Activated naive CD8-positive, alpha-beta T cell (primary cell): ENCODE results near the gene EVX2.

Source experiments
- H3K27ac Mint-ChIP-seq: one replicate; pipeline ENCODE4 v1.8.0; 2021; ENCODE audit warnings: mixed read lengths
- H3K27me3 Mint-ChIP-seq: one replicate; pipeline ENCODE4 v1.8.0; 2021; ENCODE audit warnings: mixed read lengths
- H3K36me3 Mint-ChIP-seq: one replicate; pipeline ENCODE4 v1.8.0; 2021; ENCODE audit warnings: mixed read lengths
- H3K4me1 Mint-ChIP-seq: one replicate; pipeline ENCODE4 v1.8.0; 2021; ENCODE audit warnings: low read depth, mixed read lengths
- H3K4me3 Mint-ChIP-seq: one replicate; pipeline ENCODE4 v1.8.0; 2021; ENCODE audit warnings: mild to moderate bottlenecking, mixed read lengths
- H3K9me3 Mint-ChIP-seq: one replicate; pipeline ENCODE4 v1.8.0; 2021; ENCODE audit warnings: low read depth, mixed read lengths

The EVX2 gene

GRCh38 chr2:176097820-176098365 is 14.1 kb upstream of the EVX2 start:
- peaks cover 30% of the 10 kb centered on the region for H3K4me1 Mint-ChIP-seq
- H3K27ac Mint-ChIP-seq: no peak overlapping the region
- peaks cover 4% of the 10 kb centered on the region for H3K9me3 Mint-ChIP-seq
- peaks cover 64% of the 10 kb centered on the region for H3K27me3 Mint-ChIP-seq
- peaks cover 4% of the 10 kb centered on the region for H3K36me3 Mint-ChIP-seq
- peak overlapping the region; percentile 80 for H3K4me3 Mint-ChIP-seq

DNA sequence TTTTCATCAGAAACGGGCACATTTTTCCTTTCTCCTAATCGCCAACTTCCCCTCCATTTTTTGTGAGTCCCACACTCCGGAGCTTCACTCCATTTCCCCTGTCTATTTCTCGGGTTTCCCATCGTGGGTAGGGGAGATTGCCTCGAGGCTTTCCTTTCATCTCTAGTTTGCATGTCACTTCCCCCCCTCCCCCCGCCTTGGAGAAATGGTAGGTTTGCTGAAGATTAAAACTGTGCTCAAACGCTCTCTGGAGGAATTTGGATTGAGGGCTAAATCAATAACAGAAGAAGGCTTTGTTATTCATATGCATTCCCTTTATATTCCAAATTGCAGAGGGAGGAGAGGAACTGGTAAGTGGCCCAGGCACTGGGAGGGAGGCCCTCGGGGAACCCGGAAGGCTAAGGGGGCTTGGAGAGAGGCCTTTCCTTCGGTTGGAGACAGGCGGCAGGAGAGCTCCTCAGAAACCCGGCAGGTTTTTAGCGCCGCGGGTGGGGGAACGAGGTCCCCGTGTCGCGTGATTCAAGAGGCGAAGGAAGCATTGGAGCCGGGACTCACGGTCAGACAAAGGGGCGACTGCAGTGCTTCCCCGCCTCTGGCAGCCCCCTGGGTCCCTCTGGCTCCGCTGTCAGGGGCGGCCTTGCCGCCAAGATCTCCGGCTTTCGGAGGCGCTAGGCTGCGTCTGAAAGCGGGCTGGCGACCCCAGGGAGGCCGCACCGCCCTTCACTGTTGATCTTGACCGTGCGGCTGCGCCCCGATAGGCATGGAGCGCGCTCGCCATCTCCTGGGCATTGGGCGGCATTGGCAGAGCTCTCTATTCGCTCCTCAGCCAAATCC is 13.4 kb upstream of the EVX2 start:
- peaks cover 4% of the 10 kb centered on the region for H3K9me3 Mint-ChIP-seq
- H3K27ac Mint-ChIP-seq: no peak overlapping the region
- peaks cover 4% of the 10 kb centered on the region for H3K36me3 Mint-ChIP-seq
- peak overlapping the region; percentile 80 for H3K4me3 Mint-ChIP-seq
- H3K27me3 Mint-ChIP-seq: peaks cover 59% of the 10 kb centered on the region
- peaks cover 30% of the 10 kb centered on the region for H3K4me1 Mint-ChIP-seq

DNA sequence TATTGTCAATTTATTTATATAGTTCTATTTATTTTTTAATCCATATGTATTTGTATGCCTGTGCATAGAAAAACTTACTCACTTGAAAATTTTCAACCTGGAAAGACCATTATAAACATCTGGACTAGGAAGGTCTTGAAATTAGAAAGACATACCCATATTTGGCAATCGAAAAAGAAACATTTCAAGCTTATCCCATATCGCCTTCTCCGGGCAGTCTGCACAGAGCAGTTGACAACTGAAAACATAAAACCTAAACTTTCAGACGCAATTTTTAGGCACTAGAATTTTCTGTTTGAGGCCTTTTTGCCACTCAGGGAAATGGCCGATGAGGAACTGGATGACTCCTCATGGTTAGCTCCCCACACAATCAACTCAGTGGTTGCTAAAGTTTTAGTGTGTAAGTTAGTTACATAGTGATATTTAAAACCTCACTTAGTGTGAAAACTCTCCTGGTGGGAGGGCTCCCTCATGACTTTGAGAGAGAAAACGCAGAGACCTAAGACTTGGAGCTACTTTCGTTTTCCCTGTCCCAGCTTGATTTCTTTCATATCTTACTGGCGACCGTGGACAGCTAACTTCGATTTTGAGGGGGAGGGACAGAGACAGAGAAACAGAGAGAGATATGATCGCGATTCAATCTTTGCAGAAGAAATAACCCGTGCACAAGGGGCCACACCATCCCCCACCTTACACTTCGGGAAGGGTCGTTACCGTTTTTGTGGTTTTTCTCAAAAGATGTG is 12.7 kb upstream of the EVX2 start:
- H3K9me3 Mint-ChIP-seq: peaks cover 4% of the 10 kb centered on the region
- no peak overlapping the region for H3K27ac Mint-ChIP-seq
- H3K27me3 Mint-ChIP-seq: peaks cover 62% of the 10 kb centered on the region
- peaks cover 38% of the 10 kb centered on the region for H3K4me1 Mint-ChIP-seq
- H3K36me3 Mint-ChIP-seq: peaks cover 4% of the 10 kb centered on the region
- H3K4me3 Mint-ChIP-seq: peak overlapping the region; percentile 80

DNA sequence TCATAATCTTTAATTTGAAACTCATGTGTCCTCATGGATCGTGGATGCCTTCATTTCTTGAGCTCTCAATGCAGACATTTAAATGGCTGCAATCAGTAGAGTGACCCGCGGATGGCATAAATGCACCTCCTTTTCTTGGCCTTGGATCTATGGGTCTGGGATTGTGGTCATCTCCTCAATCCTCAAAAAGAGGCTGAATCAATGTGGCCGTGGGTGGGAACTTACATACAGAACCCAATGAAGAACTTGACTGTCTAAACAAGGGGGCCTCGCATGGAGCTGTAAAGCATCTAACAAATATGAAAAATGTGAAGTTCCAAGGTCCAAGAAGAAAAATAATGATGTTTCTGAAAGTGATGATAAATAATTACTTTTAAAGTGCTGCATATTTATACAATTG is 11.7 kb upstream of the EVX2 start:
- Mint-ChIP-seq H3K4me1 (peaks cover 39% of the 10 kb centered on the region), H3K27me3 (peaks cover 66% of the 10 kb centered on the region), H3K4me3 (peak overlapping the region; percentile 13), H3K27ac (no peak overlapping the region), H3K36me3 (peaks cover 4% of the 10 kb centered on the region), H3K9me3 (peaks cover 4% of the 10 kb centered on the region)

GRCh38 chr2:176094349-176094748 is 10.6 kb upstream of the EVX2 start:
- Mint-ChIP-seq H3K27me3 (peaks cover 72% of the 10 kb centered on the region), H3K36me3 (peaks cover 4% of the 10 kb centered on the region), H3K9me3 (peaks cover 4% of the 10 kb centered on the region), H3K27ac (no peak overlapping the region), H3K4me3 (no peak overlapping the region), H3K4me1 (peaks cover 37% of the 10 kb centered on the region)

- peaks cover 4% of the 10 kb centered on the region for H3K36me3 Mint-ChIP-seq
- H3K9me3 Mint-ChIP-seq: peaks cover 4% of the 10 kb centered on the region
- H3K27ac Mint-ChIP-seq: peak overlapping the region; percentile 66
- H3K27me3 Mint-ChIP-seq: peaks cover 72% of the 10 kb centered on the region
- peaks cover 37% of the 10 kb centered on the region for H3K4me1 Mint-ChIP-seq
- H3K4me3 Mint-ChIP-seq: peak overlapping the region; percentile 64
Measured at GRCh38 chr2:176093898-176094249, 10.1 kb upstream of the EVX2 start.

DNA sequence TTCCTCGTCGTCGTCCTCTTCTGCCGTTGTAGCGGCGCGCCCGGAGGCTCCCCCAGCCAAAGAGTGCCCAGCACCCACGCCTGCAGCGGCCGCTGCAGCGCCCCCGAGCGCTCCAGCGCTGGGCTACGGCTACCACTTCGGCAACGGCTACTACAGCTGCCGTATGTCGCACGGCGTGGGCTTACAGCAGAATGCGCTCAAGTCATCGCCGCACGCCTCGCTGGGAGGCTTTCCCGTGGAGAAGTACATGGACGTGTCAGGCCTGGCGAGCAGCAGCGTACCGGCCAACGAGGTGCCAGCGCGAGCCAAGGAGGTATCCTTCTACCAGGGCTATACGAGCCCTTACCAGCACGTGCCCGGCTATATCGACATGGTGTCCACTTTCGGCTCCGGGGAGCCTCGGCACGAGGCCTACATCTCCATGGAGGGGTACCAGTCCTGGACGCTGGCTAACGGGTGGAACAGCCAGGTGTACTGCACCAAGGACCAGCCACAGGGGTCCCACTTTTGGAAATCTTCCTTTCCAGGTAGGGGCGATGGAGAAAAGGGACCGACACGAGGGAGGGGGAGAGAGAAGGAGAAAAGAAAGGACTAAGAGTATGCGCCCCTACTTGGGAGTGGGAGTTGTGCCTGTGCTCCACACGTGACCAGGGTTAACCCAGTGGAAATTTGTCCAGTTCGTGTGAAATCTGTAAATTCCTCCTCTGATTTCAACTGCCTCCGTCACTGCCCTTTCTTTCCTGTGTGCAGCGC is 9.6 kb upstream of the EVX2 start:
- Mint-ChIP-seq H3K27ac (peak overlapping the region; percentile 66), H3K9me3 (peaks cover 4% of the 10 kb centered on the region), H3K4me3 (peak overlapping the region; percentile 64), H3K36me3 (peaks cover 4% of the 10 kb centered on the region), H3K4me1 (peaks cover 40% of the 10 kb centered on the region), H3K27me3 (peaks cover 70% of the 10 kb centered on the region)

GRCh38 chr2:176092270-176093144 is 8.7 kb upstream of the EVX2 start, which contains the start of gene HOXD13:
Gene HOXD13 (plus strand): TSS chr2:176092721. CDS start chr2:176092891, 170 bp downstream.
- Mint-ChIP-seq H3K9me3 (peaks cover 4% of the 10 kb centered on the region), H3K27ac (no peak within 1 kb of the TSS), H3K36me3 (peaks cover 4% of the 10 kb centered on the region), H3K4me3 (peak within 1 kb of the TSS; percentile 70), H3K4me1 (peaks cover 38% of the 10 kb centered on the region), H3K27me3 (peaks cover 70% of the 10 kb centered on the region)

- H3K27ac Mint-ChIP-seq: no peak overlapping the region
- peak overlapping the region; percentile 70 for H3K4me3 Mint-ChIP-seq
- peaks cover 71% of the 10 kb centered on the region for H3K27me3 Mint-ChIP-seq
- H3K9me3 Mint-ChIP-seq: peaks cover 4% of the 10 kb centered on the region
- H3K36me3 Mint-ChIP-seq: peaks cover 9% of the 10 kb centered on the region
- peaks cover 34% of the 10 kb centered on the region for H3K4me1 Mint-ChIP-seq
Measured at GRCh38 chr2:176091329-176092258, 7.8 kb upstream of the EVX2 start.

- H3K9me3 Mint-ChIP-seq: peaks cover 4% of the 10 kb centered on the region
- peaks cover 9% of the 10 kb centered on the region for H3K36me3 Mint-ChIP-seq
- H3K4me1 Mint-ChIP-seq: peaks cover 34% of the 10 kb centered on the region
- H3K27me3 Mint-ChIP-seq: peaks cover 68% of the 10 kb centered on the region
- H3K27ac Mint-ChIP-seq: no peak overlapping the region
- H3K4me3 Mint-ChIP-seq: peak overlapping the region; percentile 0
Measured at GRCh38 chr2:176090862-176091261, 7.1 kb upstream of the EVX2 start.

DNA sequence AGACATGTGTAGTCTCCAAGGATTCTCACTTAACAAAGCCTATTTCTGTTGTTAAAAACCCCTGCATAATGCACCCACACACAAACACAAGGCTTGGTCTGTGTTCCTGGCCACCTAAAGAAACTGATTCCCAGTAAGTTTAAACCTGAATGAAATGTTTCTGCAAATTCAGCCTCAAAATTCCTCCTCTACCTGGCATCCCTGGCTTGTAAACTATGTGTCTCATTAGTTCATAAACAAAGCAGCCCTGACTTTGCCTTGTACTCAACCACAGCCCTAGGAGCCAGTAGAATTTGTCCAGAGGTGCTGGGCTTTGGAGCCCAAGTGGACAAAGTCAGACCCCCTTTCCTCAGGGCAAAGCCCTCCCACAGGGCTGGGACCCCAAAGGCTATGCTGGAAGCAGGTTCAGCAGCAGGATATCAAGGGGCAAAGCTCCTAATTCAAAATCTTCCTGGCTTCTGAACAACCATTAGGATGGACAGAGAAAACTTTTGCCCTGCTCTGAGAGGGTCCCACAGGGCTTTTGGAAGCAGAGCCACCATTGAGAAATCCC is 6.2 kb upstream of the EVX2 start:
- Mint-ChIP-seq H3K27me3 (peaks cover 61% of the 10 kb centered on the region), H3K9me3 (peaks cover 4% of the 10 kb centered on the region), H3K4me3 (no peak overlapping the region), H3K4me1 (peaks cover 34% of the 10 kb centered on the region), H3K27ac (no peak overlapping the region), H3K36me3 (peaks cover 9% of the 10 kb centered on the region)

- H3K9me3 Mint-ChIP-seq: peaks cover 4% of the 10 kb centered on the region
- H3K27ac Mint-ChIP-seq: no peak overlapping the region
- H3K36me3 Mint-ChIP-seq: peaks cover 9% of the 10 kb centered on the region
- peaks cover 34% of the 10 kb centered on the region for H3K4me1 Mint-ChIP-seq
- peaks cover 59% of the 10 kb centered on the region for H3K27me3 Mint-ChIP-seq
- H3K4me3 Mint-ChIP-seq: no peak overlapping the region
Measured at GRCh38 chr2:176088937-176089842, 5.4 kb upstream of the EVX2 start.
